HepG2 (cell line): ENCODE data around the gene TNFAIP2. TPM values are rescaled to one million over a fixed set of nuclear protein-coding genes. Genes with fewer than 3 reads are reported as not detected.

ENCODE experiments used
- HHEX ChIP-seq: IDR thresholded peaks from 2 replicates; pipeline ENCODE4 v1.6.1; 2016; ENCODE audit warnings: control low read depth
- JUNB ChIP-seq: sonication (generic); formaldehyde crosslinking; IDR thresholded peaks from 2 replicates; pipeline ENCODE4 v1.8.0; 2022; ENCODE audit warnings: missing genetic modification reagents, mild to moderate bottlenecking, borderline replicate concordance
- MATR3 ChIP-seq: sonication (generic); formaldehyde crosslinking; IDR thresholded peaks from 2 replicates; pipeline ENCODE4 v1.4.0; 2020; ENCODE audit warnings: missing genetic modification reagents
- NFYB ChIP-seq: sonication (generic); formaldehyde crosslinking; IDR thresholded peaks from 2 replicates; pipeline ENCODE4 v1.4.0; 2020; ENCODE audit warnings: missing genetic modification reagents
- RAD51 ChIP-seq: fragments of 450-650 bp; IDR thresholded peaks from 2 replicates; pipeline ENCODE4 v1.6.1; 2016; ENCODE audit warnings: borderline replicate concordance
- TCF7 ChIP-seq: sonication (generic); IDR thresholded peaks from 2 replicates; pipeline ENCODE4 v1.6.1; 2016; ENCODE audit warnings: antibody characterized with exemption, low read depth
- TFDP1 ChIP-seq: IDR thresholded peaks from 2 replicates; pipeline ENCODE4 v1.6.1; 2016; ENCODE audit warnings: missing compliant biosample characterization, missing genetic modification reagents, borderline replicate concordance
- ZNF142 ChIP-seq: sonication (generic); formaldehyde crosslinking; IDR thresholded peaks from 2 replicates; pipeline ENCODE4 v1.4.0; 2020; ENCODE audit warnings: missing genetic modification reagents
- ZNF160 ChIP-seq: sonication (generic); formaldehyde crosslinking; IDR thresholded peaks from 2 replicates; pipeline ENCODE4 v1.8.0; 2022; ENCODE audit warnings: mild to moderate bottlenecking, inconsistent platforms, missing genetic modification reagents
- ZNF646 ChIP-seq: sonication (generic); formaldehyde crosslinking; IDR thresholded peaks from 2 replicates; pipeline ENCODE4 v1.9.0; 2021; ENCODE audit warnings: mild to moderate bottlenecking, missing genetic modification reagents
- polyA plus RNA-seq, 8 experiments: library from polyadenylated mRNA; depleted of rRNA in 3 of 8; stranded (reverse) in 7 of 8; unstranded in 1 of 8; fragments of >200 nt; fragmentation: Illumina TruSeq in 4 of 8; extraction: Trizol in 4 of 8; gene quantifications; 2 replicates each; pipeline versions ENCODE4 v1.2.1 to v1.2.3, GENCODE V29; 2011 to 2016; ENCODE audit warnings: low read depth in 4 of 8, missing spikeins in 1 of 8, mixed read lengths in 1 of 8; ENCODE audit not compliant: insufficient read depth in 1 of 8
- total RNA-seq, 5 experiments: library from RNA; depleted of rRNA; stranded (reverse); fragments of >200 nt; fragmentation: Illumina TruSeq; extraction: Trizol; gene quantifications; 2 replicates each; pipeline ENCODE4 v1.2.3, GENCODE V29; 2016; ENCODE audit warnings: low read depth in 1 of 5

The TNFAIP2 gene
- total and polyA plus RNA-seq, 2 of the 13 experiments (the other 11 are each of a cell fraction or from before 2014, with no cell fraction given), result 0.46 to 1.5 TPM

GRCh38 chr14:103100281-103101121, 22.8 kb upstream of the TNFAIP2 start (continued):
- TF ChIP-seq ZNF142 (CRISPR knock-in tag), result no peak; the same call in none of the 2 replicates
- TF ChIP-seq JUNB (CRISPR knock-in tag), result no peak
- TF ChIP-seq ZNF646 (CRISPR knock-in tag), result no peak
- TF ChIP-seq NFYB (CRISPR knock-in tag), result no peak
- TF ChIP-seq ZNF160, result no peak
- no peak; the same call in 1 of the 2 replicates for TF ChIP-seq HHEX
- TF ChIP-seq TFDP1 (CRISPR knock-in tag), result no peak
- no peak for TF ChIP-seq RAD51
- no peak for TF ChIP-seq MATR3 (CRISPR knock-in tag)
- peak; percentile 81 for TF ChIP-seq TCF7
